CD14-positive monocyte (primary cell): ENCODE data around the gene DPM1. TPM values are rescaled to one million over a fixed set of nuclear protein-coding genes. Genes with fewer than 3 reads are reported as not detected.

Source experiments
- DNase-seq, 3 donors: peaks; one replicate each; pipeline ENCODE4 v3.0.0-alpha.2; 2011 to 2022
- H2AFZ ChIP-seq: 2 replicates; pipeline ENCODE4 v1.6.0; 2012; ENCODE audit warnings: mild to moderate bottlenecking, low read depth, low read length, inconsistent platforms; ENCODE audit not compliant: insufficient read depth, poor library complexity, severe bottlenecking
- H3K27ac ChIP-seq, 2 donors: 1 replicate in 1 of 2; 2 replicates in 1 of 2; pipeline ENCODE4 v1.5.1; 2012 to 2013; ENCODE audit warnings: low read length in 2 of 2, control low read depth in 1 of 2, inconsistent platforms in 1 of 2, low read depth in 1 of 2, mild to moderate bottlenecking in 1 of 2
- H3K27me3 ChIP-seq, 2 donors: one replicate each; pipeline versions ENCODE4 v1.6.0 to v1.6.1; 2011 to 2013; ENCODE audit warnings: low read length in 2 of 2; ENCODE audit not compliant: control insufficient read depth in 2 of 2, insufficient read depth in 2 of 2
- H3K36me3 ChIP-seq, 2 donors: replicated peaks in 1 of 2; 1 replicate in 1 of 2; 2 replicates in 1 of 2; pipeline versions ENCODE4 v1.5.1 to v1.6.1; 2012 to 2013; ENCODE audit warnings: low read length in 2 of 2, control low read depth in 1 of 2, inconsistent platforms in 1 of 2, mild to moderate bottlenecking in 1 of 2; ENCODE audit not compliant: insufficient read depth in 2 of 2, control insufficient read depth in 1 of 2
- H3K4me1 ChIP-seq, 2 donors: 1 replicate in 1 of 2; 2 replicates in 1 of 2; pipeline versions ENCODE4 v1.5.1 to v1.6.1; 2012 to 2013; ENCODE audit warnings: low read length in 2 of 2, control low read depth in 1 of 2, inconsistent platforms in 1 of 2, mild to moderate bottlenecking in 1 of 2, moderate library complexity in 1 of 2; ENCODE audit not compliant: insufficient read depth in 2 of 2, control insufficient read depth in 1 of 2
- H3K4me2 ChIP-seq: replicated peaks from 2 replicates; pipeline ENCODE3; 2012; ENCODE audit warnings: low read length, moderate library complexity, mild to moderate bottlenecking; ENCODE audit not compliant: poor library complexity, severe bottlenecking; ENCODE audit errors: extremely low read depth
- H3K4me3 ChIP-seq, 3 experiments: fragments of 200-600 bp in 1 of 3; sonication (generic) in 1 of 3; replicated peaks in 1 of 3; 1 replicate in 2 of 3; 2 replicates in 1 of 3; pipeline ENCODE4 v1.5.1; 2011 to 2013; ENCODE audit warnings: low read length in 3 of 3, mild to moderate bottlenecking in 3 of 3, control low read depth in 2 of 3, low read depth in 2 of 3, inconsistent platforms in 1 of 3, moderate library complexity in 1 of 3
- H3K79me2 ChIP-seq: 2 replicates; pipeline ENCODE4 v1.6.0; 2012; ENCODE audit warnings: mild to moderate bottlenecking, control low read depth, inconsistent platforms, low read length, moderate library complexity; ENCODE audit not compliant: insufficient read depth
- H3K9ac ChIP-seq: 2 replicates; pipeline ENCODE4 v1.6.0; 2017; ENCODE audit warnings: low read length, mild to moderate bottlenecking; ENCODE audit not compliant: insufficient read depth, poor library complexity, severe bottlenecking
- H3K9me3 ChIP-seq, 2 donors: replicated peaks in 1 of 2; 1 replicate in 1 of 2; 2 replicates in 1 of 2; pipeline versions ENCODE4 v1.5.1 to v1.6.1; 2012 to 2013; ENCODE audit warnings: low read length in 2 of 2, control low read depth in 1 of 2; ENCODE audit not compliant: control insufficient read depth in 1 of 2, insufficient read depth in 1 of 2
- H4K20me1 ChIP-seq: 2 replicates; pipeline ENCODE4 v1.6.0; 2012; ENCODE audit warnings: mild to moderate bottlenecking, low read length, control low read depth, moderate library complexity; ENCODE audit not compliant: insufficient read depth
- H3K27ac Mint-ChIP-seq, 7 donors: one replicate each; pipeline ENCODE4 v1.8.0; 2020; ENCODE audit warnings: mild to moderate bottlenecking in 7 of 7, mixed read lengths in 7 of 7, moderate library complexity in 6 of 7, inconsistent platforms in 2 of 7
- H3K27me3 Mint-ChIP-seq, 3 donors: one replicate each; pipeline ENCODE4 v1.8.0; 2021 to 2022; ENCODE audit warnings: low read depth in 3 of 3, mild to moderate bottlenecking in 3 of 3, mixed read lengths in 3 of 3, moderate library complexity in 3 of 3, inconsistent platforms in 1 of 3
- H3K36me3 Mint-ChIP-seq, 2 donors: one replicate each; pipeline ENCODE4 v1.8.0; 2020; ENCODE audit warnings: mixed read lengths in 2 of 2, inconsistent platforms in 1 of 2, mild to moderate bottlenecking in 1 of 2
- H3K4me1 Mint-ChIP-seq: one replicate; pipeline ENCODE4 v1.8.0; 2020; ENCODE audit warnings: mild to moderate bottlenecking, mixed read lengths
- H3K4me3 Mint-ChIP-seq, 2 donors: one replicate each; pipeline ENCODE4 v1.8.0; 2020; ENCODE audit warnings: mild to moderate bottlenecking in 2 of 2, mixed read lengths in 2 of 2, moderate library complexity in 1 of 2
- H3K9me3 Mint-ChIP-seq, 7 donors: one replicate each; pipeline ENCODE4 v1.8.0; 2020 to 2022; ENCODE audit warnings: mixed read lengths in 7 of 7, mild to moderate bottlenecking in 6 of 7, moderate library complexity in 6 of 7, inconsistent platforms in 2 of 7
- CTCF ChIP-seq: fragments of 200-600 bp; IDR thresholded peaks from one replicate; pipeline ENCODE4 v1.8.0; 2022; ENCODE audit warnings: antibody characterized with exemption, mild to moderate bottlenecking
- WGBS: methylation state at CpG from one replicate; pipeline ENCODE4 v1.1.5; 2013; ENCODE audit warnings: missing lambda C conversion rate; ENCODE audit not compliant: insufficient coverage; 5-methylcytosine and 5-hydroxymethylcytosine counted together
- intact Hi-C, 2 donors: fragments of 100-400 bp; cut with micrococcal nuclease; formaldehyde crosslinking; loops; one replicate each; pipeline versions ENCODE4 v1.15.0 to v1.15.1; 2023
- polyA plus RNA-seq, 3 donors: library from polyadenylated mRNA; depleted of rRNA in 1 of 3; unstranded in 2 of 3; stranded (reverse) in 1 of 3; fragments of 300-500 nt in 2 of 3; fragments of >200 nt in 1 of 3; fragmentation: Illumina TruSeq in 2 of 3; gene quantifications; 1 replicate in 2 of 3; 2 replicates in 1 of 3; pipeline ENCODE4 v1.2.3, GENCODE V29; 2012 to 2021

DPM1 gene
- polyA plus RNA-seq, 3 donors: 19.1 to 55.1 (median 50.9) TPM

DNA sequence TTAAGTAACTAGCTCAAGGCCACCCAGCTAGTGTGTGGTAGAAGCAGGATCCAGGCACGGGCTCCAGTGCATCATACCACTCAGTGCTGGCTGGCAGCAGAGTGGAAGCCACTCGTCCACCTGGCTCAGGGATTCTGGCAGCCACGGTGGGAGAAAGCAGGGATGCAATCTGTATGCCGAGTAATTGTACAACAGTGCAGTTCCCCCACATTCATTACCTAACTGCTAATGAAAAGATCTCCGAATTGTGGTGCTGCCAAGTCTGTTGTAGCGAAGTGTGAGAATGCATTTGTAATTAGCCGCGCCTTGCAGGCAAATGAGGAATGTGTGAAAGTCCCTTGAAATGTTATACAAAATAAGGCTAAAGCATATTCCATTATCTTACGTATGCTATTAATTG, 35.5 kb upstream of the DPM1 start:
- Histone ChIP-seq H4K20me1 (no peaks in the 10 kb centered on the region), H3K4me2 (no peak overlapping the region), H3K27me3 (peaks cover 0 to 7% of the 10 kb centered on the region in 2 donors), H2AFZ (no peak overlapping the region), H3K9me3 (peaks cover 0 to 3% of the 10 kb centered on the region in 2 donors), H3K4me3 (no peak overlapping the region), H3K4me1 (no peaks in the 10 kb centered on the region), H3K79me2 (no peaks in the 10 kb centered on the region), H3K36me3 (no peaks in the 10 kb centered on the region), H3K9ac (no peak overlapping the region), H3K27ac (no peak overlapping the region)
- no peaks in the 10 kb centered on the region for H3K36me3 Mint-ChIP-seq
- no peak overlapping the region for H3K27ac Mint-ChIP-seq
- H3K27me3 Mint-ChIP-seq: peaks cover 5 to 11% (median 5%) of the 10 kb centered on the region in 3 donors
- TF ChIP-seq CTCF: no peak
- no peak for DNase-seq
- no peak overlapping the region for H3K4me3 Mint-ChIP-seq
- peaks cover 0 to 9% (median 5%) of the 10 kb centered on the region in 7 donors for H3K9me3 Mint-ChIP-seq
- peaks cover 3% of the 10 kb centered on the region for H3K4me1 Mint-ChIP-seq
- intact Hi-C loops: no loop called here
- 80% methylated on average over 1 of the region's 9 CpGs for WGBS

- Mint-ChIP-seq H3K27ac (no peak overlapping the region), H3K9me3 (peaks cover 0 to 9% (median 5%) of the 10 kb centered on the region in 7 donors), H3K36me3 (no peaks in the 10 kb centered on the region), H3K4me3 (peak overlapping the region in 1 of 2 donors; percentile 26), H3K4me1 (peaks cover 3% of the 10 kb centered on the region), H3K27me3 (peaks cover 3 to 11% (median 8%) of the 10 kb centered on the region in 3 donors)
- WGBS: 39% methylated on average over 6 of the region's 13 CpGs
- H3K4me2 ChIP-seq: no peak overlapping the region
- no peaks in the 10 kb centered on the region for H4K20me1 ChIP-seq
- H3K4me3 ChIP-seq: no peak overlapping the region
- peak; percentile 13 to 45 (median 22) for DNase-seq
- H2AFZ ChIP-seq: peak overlapping the region; percentile 31
- H3K9ac ChIP-seq: no peak overlapping the region
- intact Hi-C loops: no loop called here
- peaks cover 0 to 3% of the 10 kb centered on the region in 2 donors for H3K9me3 ChIP-seq
- H3K79me2 ChIP-seq: no peaks in the 10 kb centered on the region
- no peaks in the 10 kb centered on the region for H3K4me1 ChIP-seq
- H3K36me3 ChIP-seq: no peaks in the 10 kb centered on the region
- TF ChIP-seq CTCF: peak; percentile 65
- H3K27me3 ChIP-seq: peaks cover 0 to 7% of the 10 kb centered on the region in 2 donors
- no peak overlapping the region for H3K27ac ChIP-seq
Measured at GRCh38 chr20:50992733-50993457, 34.6 kb upstream of the DPM1 start.
